Stimulated activated CD8-positive, alpha-beta memory T cell treated with anti-CD3 and anti-CD28 coated beads, Interleukin-15, amount 100 ng/mL, for 24 hours (primary cell): ENCODE results near the gene PAPLN.

ENCODE experiments used
- DNase-seq: peaks from one replicate; pipeline ENCODE4 v3.0.0-alpha.2; 2020; ENCODE audit warnings: low read depth

The PAPLN gene

DNA sequence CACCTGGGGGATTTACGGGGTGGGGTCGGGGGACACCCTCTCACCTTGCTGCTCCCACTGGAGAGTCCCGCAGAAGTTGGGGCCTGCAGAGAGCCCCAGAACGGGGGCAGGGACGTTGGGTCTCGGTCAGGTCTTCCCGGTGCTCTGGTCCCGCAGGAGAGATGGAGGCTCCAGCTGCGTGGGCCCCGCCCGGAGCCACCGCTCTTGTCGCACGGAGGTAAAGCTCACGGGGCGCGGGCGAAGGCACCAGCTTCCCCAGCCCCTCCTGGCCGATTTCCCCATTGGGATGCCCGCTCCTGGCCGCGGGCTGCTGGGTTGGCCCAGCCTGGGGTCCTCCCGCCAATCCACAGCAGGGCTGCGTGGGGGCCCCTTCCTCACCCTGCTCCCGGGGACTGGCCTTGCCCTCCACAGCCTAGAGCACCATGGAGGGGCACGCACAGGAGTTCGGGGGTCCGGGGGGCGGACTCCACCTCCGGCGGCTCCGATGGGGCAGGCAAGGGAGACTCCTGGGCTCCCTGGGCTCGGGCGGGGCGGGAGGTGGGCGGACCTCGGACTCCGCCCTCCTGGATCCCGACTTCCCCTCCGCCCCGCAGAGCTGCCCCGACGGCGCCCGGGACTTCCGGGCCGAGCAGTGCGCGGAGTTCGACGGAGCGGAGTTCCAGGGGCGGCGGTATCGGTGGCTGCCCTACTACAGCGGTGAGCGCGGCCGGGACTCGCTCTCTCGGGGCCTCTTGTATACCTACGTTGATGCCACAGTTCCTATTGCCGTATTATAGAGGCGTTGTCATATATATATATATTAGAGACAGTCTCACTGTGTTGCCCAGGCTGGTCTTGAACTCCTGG is 8.4 kb downstream of the PAPLN start:
- peak; percentile 13 for DNase-seq

DNA sequence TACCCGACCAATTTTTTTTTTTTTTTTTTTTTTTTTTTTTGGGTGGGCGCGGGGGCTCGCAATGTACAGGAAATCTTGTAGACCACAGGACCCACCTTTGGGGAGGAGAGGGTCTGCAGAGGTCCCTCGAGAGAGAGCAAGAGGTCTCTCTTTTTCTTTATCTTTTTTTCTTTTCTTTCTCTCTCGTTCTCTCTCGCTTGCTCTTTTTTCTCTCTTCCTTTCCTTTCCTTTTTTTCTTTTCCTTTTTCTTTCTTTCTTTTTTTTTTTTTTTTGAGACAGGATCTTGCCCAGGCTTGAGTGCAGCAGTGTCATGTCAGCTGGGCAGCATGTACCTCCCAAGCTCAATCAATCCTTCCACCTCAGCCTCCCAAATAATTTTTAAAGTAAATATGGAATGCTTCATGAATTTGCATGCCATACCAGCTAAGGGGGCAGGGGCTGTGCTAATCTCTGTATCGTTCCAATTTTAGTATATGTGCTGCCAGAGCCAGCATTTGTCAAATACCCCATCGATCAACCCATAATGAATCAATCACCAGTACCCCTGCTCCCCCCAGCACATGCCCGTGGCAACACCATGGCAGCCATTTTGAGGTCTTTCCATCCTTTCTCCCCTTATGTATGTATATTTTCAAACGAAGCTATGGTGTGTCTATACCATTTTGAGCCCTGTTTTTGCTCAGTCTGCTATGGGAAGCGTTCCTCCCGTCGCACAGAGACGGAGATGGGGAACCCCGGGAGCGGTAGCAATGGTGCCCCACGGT is 9.3 kb downstream of the PAPLN start:
- no peak for DNase-seq

DNA sequence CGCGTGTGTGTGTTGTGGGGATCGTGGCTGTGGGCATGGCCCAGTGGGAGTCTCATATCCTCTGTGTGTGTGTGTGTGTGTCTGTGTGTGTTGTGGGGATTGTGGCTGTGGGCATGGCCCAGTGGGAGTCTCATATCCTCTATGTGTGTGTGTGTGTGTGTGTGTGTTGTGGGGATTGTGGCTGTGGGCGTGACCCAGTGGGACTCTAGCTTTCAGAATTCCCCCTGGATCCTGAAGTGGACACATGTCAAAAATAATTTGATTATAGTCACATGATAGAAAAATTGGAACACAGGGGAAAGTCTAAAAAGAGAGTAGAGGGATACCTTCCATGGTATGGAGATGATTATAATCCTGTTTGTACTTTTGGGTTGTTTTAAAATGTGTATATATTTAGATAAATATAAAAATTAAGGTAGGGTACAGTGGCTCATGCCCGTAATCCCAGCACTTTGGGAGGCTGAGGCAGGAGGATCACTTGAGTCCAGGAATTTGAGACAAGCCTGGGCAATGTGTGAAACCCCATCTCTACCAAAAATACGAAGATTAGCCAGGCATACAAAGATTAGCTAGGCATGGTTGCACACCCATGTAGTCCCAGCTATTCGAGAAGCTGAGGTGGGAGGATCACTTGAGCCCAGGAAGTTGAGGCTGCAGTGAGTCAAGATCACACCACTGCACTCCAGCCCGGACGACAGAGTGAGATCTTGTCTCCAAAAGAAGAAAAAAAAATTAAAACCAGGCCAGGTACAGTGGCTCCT is 11.0 kb downstream of the PAPLN start:
- no peak for DNase-seq

DNA sequence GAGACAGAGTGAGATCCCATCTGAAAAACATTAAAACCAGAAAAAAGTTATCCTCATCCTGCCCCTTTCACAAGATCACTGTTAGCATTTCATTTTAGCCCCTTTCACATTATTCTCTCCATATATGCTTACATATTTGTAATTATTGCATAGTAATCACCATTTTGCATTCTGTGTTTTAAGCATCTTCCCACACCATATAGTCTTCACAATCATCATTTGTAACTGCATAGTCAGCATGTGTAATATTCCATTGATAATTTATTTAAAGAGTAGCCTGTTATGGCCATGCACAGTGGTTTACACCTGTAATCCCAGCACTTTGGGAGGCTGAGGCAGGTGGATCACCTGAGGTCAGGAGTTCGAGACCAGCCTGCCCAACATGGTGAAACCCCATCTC is 11.8 kb downstream of the PAPLN start:
- DNase-seq = no peak

DNA sequence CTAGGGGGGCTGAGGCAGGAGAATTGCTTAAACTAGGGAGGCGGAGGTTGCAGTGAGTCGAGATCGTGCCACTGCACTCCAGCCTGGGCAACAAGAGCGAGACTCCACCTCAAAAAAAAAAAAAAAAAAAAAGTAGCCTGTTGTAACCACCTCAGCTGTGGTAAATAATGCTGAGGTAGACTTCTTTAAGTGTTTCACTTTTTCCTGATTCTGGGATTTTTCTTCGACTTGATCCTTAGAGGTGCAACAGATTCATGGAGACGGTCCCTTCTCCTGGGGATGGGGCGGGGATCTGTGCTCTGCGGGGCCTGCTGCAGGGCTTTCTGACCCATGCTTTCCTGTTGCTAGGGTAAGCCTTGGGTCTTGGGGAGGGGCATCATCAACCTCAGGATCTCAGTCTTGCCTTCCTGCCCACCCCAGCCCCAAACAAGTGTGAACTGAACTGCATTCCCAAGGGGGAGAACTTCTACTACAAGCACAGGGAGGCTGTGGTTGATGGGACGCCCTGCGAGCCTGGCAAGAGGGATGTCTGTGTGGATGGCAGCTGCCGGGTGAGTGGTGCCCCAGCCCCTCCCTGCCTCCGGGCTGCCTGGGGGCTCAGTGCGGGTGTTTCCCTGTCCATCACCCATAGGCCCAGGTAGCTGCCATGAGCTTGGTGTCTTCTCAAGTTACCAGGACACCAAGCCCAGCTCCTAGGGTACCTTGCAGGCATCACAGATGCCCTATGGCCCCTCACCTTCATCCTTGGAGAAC is 12.4 kb downstream of the PAPLN start:
- no peak for DNase-seq

DNA sequence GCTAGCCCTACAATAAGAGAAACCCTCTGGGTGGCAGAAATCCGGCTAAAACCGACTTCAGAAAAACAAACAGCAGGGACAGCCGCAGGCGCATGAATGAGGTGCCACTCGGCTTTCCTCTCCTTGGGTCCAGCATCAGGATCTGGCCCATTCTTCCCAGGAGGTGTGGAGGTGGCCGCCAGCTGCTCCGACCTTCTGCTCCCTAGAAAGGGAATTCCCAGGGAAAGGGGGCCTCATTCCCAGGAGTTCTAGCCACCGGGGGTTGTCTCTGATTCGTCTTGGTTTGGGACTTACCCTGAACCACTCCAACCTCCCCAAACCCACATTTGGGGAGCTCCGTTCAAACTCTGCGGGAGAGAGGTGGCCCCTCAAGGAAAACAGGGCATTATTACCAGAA is 13.0 kb downstream of the PAPLN start:
- DNase-seq = no peak

DNA sequence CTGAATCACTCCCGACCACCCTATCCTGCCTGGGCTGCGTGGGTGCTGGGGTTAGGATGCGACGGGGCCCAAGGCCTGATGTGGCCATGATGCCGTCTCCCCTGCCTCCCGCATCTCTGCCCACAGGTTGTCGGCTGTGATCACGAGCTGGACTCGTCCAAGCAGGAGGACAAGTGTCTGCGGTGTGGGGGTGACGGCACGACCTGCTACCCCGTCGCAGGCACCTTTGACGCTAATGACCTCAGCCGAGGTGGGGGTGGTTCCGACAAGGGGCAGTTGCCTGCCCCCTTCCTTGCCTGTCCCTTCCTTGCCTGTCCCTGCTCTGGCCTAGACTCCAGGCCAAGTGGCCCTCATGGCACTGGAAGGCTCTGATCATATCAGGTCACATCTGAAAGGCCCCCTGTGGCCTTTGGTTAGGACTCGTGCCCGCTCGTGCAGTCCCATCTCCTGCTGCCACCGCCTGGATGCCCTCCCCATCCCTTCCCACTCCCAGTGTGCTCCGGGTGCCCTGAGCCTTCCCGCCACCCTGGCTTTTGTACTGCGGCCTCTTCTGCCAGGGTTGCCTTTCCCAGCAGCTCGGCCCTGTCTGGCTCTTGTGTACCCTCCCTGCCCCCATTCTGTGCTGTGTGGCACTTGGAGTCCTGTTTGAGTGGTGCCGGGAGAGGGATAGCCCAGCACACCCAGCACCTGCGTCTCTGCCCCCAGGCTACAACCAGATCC is 13.6 kb downstream of the PAPLN start:
- no peak for DNase-seq

DNA sequence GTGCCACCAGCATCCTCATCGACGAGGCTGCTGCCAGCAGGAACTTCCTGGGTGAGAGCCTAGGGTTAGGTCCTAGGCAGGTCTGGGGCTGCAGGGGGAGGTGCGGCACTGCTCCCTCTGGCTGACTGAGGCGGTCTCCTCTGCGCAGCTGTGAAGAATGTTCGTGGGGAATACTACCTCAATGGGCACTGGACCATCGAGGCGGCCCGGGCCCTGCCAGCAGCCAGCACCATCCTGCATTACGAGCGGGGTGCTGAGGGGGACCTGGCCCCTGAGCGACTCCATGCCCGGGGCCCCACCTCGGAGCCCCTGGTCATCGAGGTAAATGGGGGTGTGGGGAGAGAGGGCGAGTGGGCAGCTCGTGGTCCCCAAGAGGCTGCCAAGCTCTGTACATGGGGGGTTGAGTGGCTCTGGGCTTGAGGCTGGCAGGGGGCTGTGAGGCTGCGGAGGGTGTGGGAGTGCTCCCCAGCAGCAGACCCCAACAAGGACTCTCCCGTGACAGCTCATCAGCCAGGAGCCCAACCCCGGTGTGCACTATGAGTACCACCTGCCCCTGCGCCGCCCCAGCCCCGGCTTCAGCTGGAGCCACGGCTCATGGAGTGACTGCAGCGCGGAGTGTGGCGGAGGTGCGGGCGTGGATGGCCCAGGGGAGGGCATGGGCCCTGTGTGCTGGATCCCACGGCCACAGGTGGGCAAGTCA is 14.4 kb downstream of the PAPLN start:
- no peak for DNase-seq

DNA sequence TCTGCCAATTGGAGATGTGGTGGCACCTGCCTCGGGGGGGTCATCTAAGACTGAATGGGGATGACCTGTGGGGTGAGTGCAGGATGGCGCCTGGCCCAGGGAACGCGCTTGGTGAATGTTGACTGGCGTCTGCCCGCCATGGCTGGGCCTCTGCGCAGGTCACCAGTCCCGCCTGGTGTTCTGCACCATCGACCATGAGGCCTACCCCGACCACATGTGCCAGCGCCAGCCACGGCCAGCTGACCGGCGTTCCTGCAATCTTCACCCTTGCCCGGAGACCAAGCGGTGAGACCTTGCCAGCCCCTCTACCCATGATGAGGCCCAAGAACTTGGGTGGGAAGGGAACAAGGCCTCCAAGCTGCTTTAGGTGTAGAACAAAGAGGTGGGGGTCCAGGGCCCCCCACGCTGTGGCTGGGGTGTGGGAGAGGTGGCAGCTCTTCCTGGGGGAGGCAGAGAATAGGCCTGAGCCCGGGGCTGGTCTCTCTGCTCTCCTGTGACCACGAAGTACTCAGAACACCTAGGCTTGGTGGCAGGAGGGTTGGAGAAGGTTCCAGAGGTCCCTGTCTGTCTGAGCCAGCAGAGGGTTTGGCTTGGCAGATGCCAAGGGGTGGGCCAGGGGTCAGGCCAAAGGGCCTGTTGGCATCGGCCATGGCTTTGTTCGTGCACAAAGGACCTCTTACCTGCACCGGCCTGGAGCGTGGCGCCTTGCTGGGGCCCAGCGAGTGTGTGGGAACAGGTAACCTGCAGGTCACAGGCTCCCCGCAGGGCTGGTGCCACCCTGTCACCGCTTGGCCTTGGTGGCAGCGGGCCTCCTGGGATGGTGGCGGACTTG is 15.4 kb downstream of the PAPLN start:
- no peak for DNase-seq

DNA sequence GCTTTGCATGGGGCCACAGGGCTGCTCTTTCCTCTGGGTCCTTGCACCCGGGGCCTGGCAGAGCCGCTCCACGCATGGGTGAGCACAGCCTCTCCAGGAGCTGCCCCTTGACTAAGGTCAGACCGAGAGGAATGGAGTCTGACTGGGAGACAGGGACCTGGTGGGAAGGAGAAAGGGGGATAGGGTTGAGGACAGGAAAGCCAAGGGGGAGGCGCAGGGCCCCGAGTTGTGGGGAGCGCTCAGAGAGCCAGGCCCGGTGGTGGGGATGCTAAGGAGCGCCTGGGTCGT is 16.0 kb downstream of the PAPLN start:
- DNase-seq = no peak

DNA sequence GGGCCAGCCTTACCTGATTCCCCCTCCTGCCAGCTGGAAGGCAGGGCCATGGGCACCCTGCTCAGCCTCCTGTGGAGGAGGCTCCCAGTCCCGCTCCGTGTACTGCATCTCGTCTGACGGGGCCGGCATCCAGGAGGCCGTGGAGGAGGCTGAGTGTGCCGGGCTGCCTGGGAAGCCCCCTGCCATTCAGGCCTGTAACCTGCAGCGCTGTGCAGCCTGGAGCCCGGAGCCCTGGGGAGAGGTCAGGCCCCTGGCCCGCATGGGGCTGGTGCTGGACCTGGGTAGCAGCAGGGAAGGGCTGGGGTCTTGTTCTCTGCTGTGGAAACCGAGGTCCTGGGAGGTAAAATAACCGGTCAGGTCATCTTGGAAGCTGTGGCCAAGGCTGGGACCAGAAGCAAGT is 16.4 kb downstream of the PAPLN start:
- no peak for DNase-seq

DNA sequence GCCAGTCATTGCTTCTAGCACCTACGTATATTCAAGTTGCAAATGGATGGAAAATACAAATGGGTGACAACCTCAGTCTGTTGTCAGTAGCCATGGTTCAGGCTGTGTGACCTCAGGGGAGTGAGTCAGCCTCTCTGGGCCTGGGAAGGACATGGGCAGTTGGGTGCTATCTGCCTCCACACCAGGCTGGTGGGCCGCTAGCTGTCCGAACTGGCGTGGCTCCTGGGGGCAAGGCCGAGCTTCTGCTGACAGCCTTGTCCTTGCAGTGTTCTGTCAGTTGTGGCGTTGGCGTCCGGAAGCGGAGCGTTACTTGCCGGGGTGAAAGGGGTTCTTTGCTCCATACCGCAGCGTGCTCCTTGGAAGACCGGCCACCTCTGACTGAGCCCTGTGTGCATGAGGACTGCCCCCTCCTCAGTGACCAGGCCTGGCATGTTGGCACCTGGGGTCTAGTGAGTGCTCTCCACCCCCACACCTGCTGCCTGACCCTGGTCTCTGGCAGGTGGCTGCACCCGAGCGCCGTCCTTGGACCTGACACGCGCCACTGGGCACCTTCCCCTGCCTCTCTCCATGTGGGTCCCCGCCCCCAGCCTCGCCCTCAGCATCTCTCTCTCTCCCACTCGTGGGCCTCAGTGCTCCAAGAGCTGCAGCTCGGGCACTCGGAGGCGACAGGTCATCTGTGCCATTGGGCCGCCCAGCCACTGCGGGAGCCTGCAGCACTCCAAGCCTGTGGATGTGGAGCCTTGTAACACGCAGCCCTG is 17.1 kb downstream of the PAPLN start:
- no peak for DNase-seq

DNA sequence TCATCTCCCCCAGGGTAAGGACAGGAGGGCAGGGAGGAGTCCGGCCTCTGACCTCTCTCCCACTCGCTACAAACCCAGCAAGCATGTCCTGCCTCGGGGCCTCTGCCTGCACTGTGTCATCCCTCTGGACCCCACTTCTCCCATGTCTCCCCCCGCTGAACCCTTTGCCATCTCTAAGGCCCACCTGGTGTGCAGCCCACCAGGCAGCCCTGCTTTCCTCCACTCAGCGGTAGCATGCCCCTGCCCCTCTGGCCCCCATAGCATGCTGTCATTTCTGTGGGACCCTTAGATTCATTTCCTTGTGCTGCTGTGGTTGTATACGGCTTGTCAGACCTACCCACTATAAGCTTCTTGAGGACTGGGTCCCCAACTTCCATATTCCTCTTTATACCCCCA is 17.7 kb downstream of the PAPLN start:
- DNase-seq = no peak

DNA sequence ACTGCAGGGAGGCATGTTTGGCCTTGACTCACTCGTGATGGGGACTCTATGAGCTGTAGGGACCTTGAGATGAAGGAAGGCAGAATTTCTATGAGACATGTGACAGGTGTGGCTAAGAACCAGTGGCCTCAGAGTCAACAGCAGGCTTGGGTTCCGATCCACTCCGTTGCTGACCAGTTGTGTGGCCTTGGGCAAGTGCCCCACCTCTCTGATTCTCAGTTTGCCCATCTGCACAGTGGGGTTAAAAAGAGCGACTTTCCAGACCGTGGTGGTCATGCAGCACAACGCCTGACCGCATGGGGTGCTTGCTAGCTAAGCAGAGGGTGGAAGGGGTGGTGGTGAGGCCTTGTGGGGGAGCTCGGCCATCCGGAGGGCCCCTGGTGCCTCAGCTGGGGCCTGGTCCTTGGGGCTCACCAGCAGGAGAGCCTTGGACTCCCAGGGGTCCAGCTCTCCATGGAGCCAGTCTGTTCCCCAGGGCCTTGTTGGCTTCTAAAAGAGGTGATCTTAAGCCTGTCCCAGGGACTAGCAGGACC is 18.5 kb downstream of the PAPLN start:
- DNase-seq = no peak

DNA sequence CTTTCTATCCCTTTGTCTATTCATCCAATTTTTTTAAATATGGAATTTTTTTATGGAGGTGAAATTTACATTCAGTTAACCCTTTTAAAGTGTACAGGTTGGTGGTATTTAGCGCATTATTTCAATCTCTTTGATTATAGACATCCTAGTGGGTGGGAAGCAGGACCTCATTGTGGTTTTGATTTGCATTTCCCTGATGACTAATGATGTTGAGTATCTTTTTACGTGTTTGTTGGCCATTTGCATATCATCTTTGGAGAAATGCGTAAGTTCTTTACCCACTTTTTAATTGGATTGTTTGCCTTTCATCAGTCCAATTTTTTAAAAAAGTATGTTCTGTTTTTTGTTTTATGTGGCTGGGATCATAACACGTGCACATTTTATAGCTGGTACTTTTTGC is 20.8 kb downstream of the PAPLN start:
- DNase-seq = no peak

DNA sequence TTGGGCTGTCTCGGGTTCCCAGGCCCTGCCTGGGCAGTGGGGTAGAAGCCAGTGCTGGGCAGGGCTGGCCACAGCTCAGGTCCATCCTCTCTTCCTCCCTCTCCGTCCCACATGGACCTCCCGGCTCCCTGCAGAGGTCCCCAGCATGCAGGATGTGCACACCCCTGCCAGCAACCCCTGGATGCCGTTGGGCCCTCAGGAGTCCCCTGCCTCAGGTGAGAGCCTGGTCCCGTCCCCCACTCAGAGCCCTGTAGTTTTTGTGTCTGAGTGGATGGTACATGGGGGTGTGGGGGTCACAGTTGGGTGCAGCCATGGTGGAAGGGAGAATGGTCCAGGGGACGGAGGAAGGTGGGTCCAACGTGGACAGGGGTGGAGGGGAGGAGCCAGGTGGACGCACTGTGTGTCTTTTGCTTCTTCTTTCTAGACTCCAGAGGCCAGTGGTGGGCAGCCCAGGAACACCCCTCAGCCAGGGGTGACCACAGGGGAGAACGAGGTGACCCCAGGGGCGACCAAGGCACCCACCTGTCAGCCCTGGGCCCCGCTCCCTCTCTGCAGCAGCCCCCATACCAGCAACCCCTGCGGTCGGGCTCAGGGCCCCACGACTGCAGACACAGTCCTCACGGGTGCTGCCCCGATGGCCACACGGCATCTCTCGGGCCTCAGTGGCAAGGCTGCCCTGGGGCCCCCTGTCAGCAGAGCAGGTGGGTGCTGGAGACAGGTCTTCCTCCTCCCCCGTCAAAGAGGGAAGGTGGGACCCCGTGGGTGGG is 21.7 kb downstream of the PAPLN start:
- no peak for DNase-seq

DNA sequence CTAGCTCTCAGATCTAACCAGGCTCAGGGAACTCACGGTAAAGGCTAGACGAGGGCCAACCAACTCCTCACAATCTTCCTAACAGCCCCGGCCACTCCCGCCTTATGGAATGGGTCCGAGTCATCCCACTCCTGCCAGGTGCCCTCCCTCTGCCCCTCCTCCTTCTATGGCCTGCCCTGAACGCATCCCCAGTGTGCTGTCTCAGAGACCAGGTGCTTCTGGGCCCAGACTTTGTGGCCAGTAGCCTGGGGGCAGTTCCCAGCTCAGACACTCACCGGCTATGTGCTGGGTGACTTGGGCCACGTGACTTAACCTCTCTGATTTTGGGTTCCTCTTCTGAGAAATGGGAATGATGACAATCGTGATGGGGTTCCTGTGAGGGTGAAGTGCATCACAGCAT is 22.5 kb downstream of the PAPLN start:
- DNase-seq = no peak

DNA sequence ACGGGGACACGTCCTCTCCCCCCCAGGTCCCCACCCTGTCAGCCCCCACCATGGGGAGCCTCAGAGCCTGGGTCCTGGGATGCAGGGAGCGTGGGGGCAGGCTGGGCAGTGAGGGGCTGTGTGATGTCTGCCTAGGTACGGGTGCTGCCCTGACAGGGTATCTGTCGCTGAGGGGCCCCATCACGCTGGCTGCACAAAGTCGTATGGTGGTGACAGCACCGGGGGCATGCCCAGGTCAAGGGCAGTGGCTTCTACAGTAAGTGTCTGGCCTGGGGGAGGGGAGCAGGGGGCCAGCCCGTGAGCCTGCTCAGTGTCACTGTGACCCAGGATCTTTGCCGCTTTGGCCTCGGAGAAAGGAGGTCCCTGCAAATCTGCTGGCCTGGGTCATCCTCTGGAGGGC is 23.3 kb downstream of the PAPLN start:
- DNase-seq = no peak
